H1 (cell line): ENCODE data around the gene PRDX2. TPM values are rescaled to one million over a fixed set of nuclear protein-coding genes. Genes with fewer than 3 reads are reported as not detected.
"Not testable (repeated sequence)": the region's sequence is repeated elsewhere in the genome, so short reads cannot be mapped to it uniquely, and the experiment has no call there.

Source experiments
- CTCF ChIA-PET: fragments of 300-600 bp; sonication (Branson Sonifier 250); formaldehyde crosslinking; loops from one replicate; lab custom pipeline; 2021; ENCODE audit not compliant: partially characterized antibody; lab: Charles Lee
- POLR2A ChIA-PET: fragments of 300-600 bp; sonication (Branson Sonifier 250); formaldehyde crosslinking; loops from one replicate; lab custom pipeline; 2021; ENCODE audit warnings: inconsistent platforms; ENCODE audit not compliant: partially characterized antibody; lab: Charles Lee
- DNase-seq, 2 experiments: peaks; one replicate each; pipeline versions ENCODE4 v3.0.0 to v3.0.0-alpha.2; 2010 to 2022; ENCODE audit warnings: low spot score in 2 of 2, low read depth in 1 of 2, mixed read lengths in 1 of 2
- FAIRE-seq: peaks from 2 replicates; lab custom pipeline; 2011; peaks lifted over from hg19 to GRCh38; lab: Jason Lieb, UNC
- H2AFZ ChIP-seq: 2 replicates; pipeline ENCODE4 v1.8.1; 2012; ENCODE audit warnings: low read length, inconsistent platforms
- H2AK5ac ChIP-seq: 2 replicates; pipeline ENCODE4 v1.6.1; 2013; ENCODE audit warnings: low read depth, low read length
- H2BK120ac ChIP-seq: replicated peaks from 2 replicates; pipeline ENCODE3; 2013; ENCODE audit warnings: low read depth, low read length, inconsistent platforms
- H2BK12ac ChIP-seq: 2 replicates; pipeline ENCODE4 v1.6.1; 2013; ENCODE audit warnings: low read depth, low read length
- H2BK15ac ChIP-seq: 2 replicates; pipeline ENCODE4 v1.6.1; 2013; ENCODE audit warnings: low read length
- H2BK20ac ChIP-seq: 2 replicates; pipeline ENCODE4 v1.6.1; 2013; ENCODE audit warnings: low read length
- H2BK5ac ChIP-seq: 2 replicates; pipeline ENCODE4 v1.6.1; 2013; ENCODE audit warnings: low read depth, low read length
- H3K14ac ChIP-seq: 2 replicates; pipeline ENCODE4 v1.6.1; 2013; ENCODE audit warnings: inconsistent platforms; ENCODE audit not compliant: insufficient read length
- H3K18ac ChIP-seq: 2 replicates; pipeline ENCODE4 v1.6.1; 2013; ENCODE audit warnings: low read length; ENCODE audit errors: extremely low read depth
- H3K23ac ChIP-seq: 2 replicates; pipeline ENCODE4 v1.6.1; 2013; ENCODE audit warnings: inconsistent platforms; ENCODE audit not compliant: insufficient read length
- H3K23me2 ChIP-seq: 2 replicates; pipeline ENCODE4 v1.6.1; 2013; ENCODE audit warnings: low read depth, low read length
- H3K27ac ChIP-seq: 2 replicates; pipeline ENCODE4 v1.6.1; 2011; ENCODE audit warnings: low read depth, low read length, inconsistent platforms
- H3K27me3 ChIP-seq, 4 experiments: replicated peaks in 1 of 4; 1 replicate in 1 of 4; 2 replicates in 3 of 4; pipeline versions ENCODE4 v1.6.1 to v1.8.1; 2011 to 2013; ENCODE audit warnings: low read length in 3 of 4, mild to moderate bottlenecking in 3 of 4, inconsistent platforms in 2 of 4, mixed read lengths in 2 of 4, moderate library complexity in 1 of 4; ENCODE audit not compliant: control insufficient read depth in 3 of 4, insufficient read depth in 3 of 4; ENCODE audit errors: extremely low read depth in 1 of 4
- H3K36me3 ChIP-seq, 4 experiments: 2 replicates each; pipeline versions ENCODE4 v1.6.1 to v1.8.1; 2011 to 2013; ENCODE audit warnings: mild to moderate bottlenecking in 4 of 4, low read length in 3 of 4, moderate library complexity in 2 of 4, control low read depth in 1 of 4, inconsistent platforms in 1 of 4; ENCODE audit not compliant: insufficient read depth in 4 of 4, control insufficient read depth in 2 of 4
- H3K4ac ChIP-seq: replicated peaks from 2 replicates; pipeline ENCODE3; 2013; ENCODE audit warnings: low read length, low read depth, mixed read lengths, inconsistent platforms; ENCODE audit not compliant: insufficient read length
- H3K4me1 ChIP-seq, 4 experiments: replicated peaks in 1 of 4; 1 replicate in 1 of 4; 2 replicates in 3 of 4; pipeline versions ENCODE4 v1.6.1 to v1.8.1; 2011 to 2013; ENCODE audit warnings: low read length in 3 of 4, inconsistent platforms in 2 of 4, mixed read lengths in 1 of 4; ENCODE audit not compliant: insufficient read depth in 4 of 4, control insufficient read depth in 3 of 4
- H3K4me2 ChIP-seq, 2 experiments: 2 replicates each; pipeline versions ENCODE4 v1.6.1 to v1.8.1; 2011 to 2013; ENCODE audit warnings: low read depth in 2 of 2, low read length in 2 of 2, control low read depth in 1 of 2, inconsistent platforms in 1 of 2, mild to moderate bottlenecking in 1 of 2; ENCODE audit not compliant: insufficient read depth in 1 of 2
- H3K4me3 ChIP-seq, 4 experiments: fragments of 200-600, 300-600 bp in 1 of 4; sonication (generic), shearing (Covaris generic), sonication (Bioruptor Twin) in 1 of 4; 2 replicates each; pipeline versions ENCODE4 v1.5.1 to v1.8.1; 2011 to 2016; ENCODE audit warnings: low read length in 4 of 4, low read depth in 3 of 4, control low read depth in 2 of 4, inconsistent platforms in 2 of 4, mild to moderate bottlenecking in 2 of 4, mixed read lengths in 1 of 4, moderate library complexity in 1 of 4; ENCODE audit not compliant: insufficient read depth in 2 of 4; ENCODE audit errors: extremely low read depth in 1 of 4
- H3K56ac ChIP-seq: replicated peaks from 2 replicates; pipeline ENCODE3; 2013; ENCODE audit warnings: low read depth, mild to moderate bottlenecking, mixed read lengths, low read length, inconsistent platforms; ENCODE audit not compliant: insufficient read length
- H3K79me1 ChIP-seq: 2 replicates; pipeline ENCODE4 v1.6.1; 2013; ENCODE audit warnings: low read depth, low read length, control low read depth
- H3K79me2 ChIP-seq, 2 experiments: 2 replicates each; pipeline versions ENCODE4 v1.6.1 to v1.8.1; 2012 to 2013; ENCODE audit warnings: low read length in 2 of 2, mild to moderate bottlenecking in 2 of 2, inconsistent platforms in 1 of 2; ENCODE audit not compliant: insufficient read depth in 2 of 2, control insufficient read depth in 1 of 2
- H3K9ac ChIP-seq, 4 experiments: replicated peaks in 1 of 4; 1 replicate in 1 of 4; 2 replicates in 3 of 4; pipeline versions ENCODE4 v1.6.1 to v1.8.1; 2011 to 2013; ENCODE audit warnings: low read depth in 3 of 4, low read length in 3 of 4, control low read depth in 2 of 4, mild to moderate bottlenecking in 2 of 4, moderate library complexity in 2 of 4, inconsistent platforms in 1 of 4; ENCODE audit errors: extremely low read depth in 1 of 4
- H3K9me3 ChIP-seq, 2 experiments: 2 replicates each; pipeline versions ENCODE4 v1.6.1 to v1.8.1; 2012 to 2013; ENCODE audit warnings: mild to moderate bottlenecking in 2 of 2, moderate library complexity in 2 of 2, control low read depth in 1 of 2, inconsistent platforms in 1 of 2, low read depth in 1 of 2, low read length in 1 of 2, mixed read lengths in 1 of 2; ENCODE audit not compliant: insufficient read depth in 2 of 2
- H4K20me1 ChIP-seq, 2 experiments: replicated peaks in 1 of 2; 2 replicates each; pipeline versions ENCODE3 to v1.8.1; 2011 to 2013; ENCODE audit warnings: inconsistent platforms in 2 of 2, low read length in 2 of 2, mild to moderate bottlenecking in 1 of 2; ENCODE audit not compliant: insufficient read depth in 2 of 2, control insufficient read depth in 1 of 2
- H4K5ac ChIP-seq: 2 replicates; pipeline ENCODE4 v1.6.1; 2013; ENCODE audit warnings: low read length, low read depth, mixed read lengths, inconsistent platforms; ENCODE audit not compliant: insufficient read length
- H4K8ac ChIP-seq: 2 replicates; pipeline ENCODE4 v1.8.0; 2013; ENCODE audit warnings: mild to moderate bottlenecking, moderate library complexity, low read length, inconsistent platforms; ENCODE audit not compliant: insufficient read depth; ENCODE audit errors: extremely low read depth
- H4K91ac ChIP-seq: replicated peaks from 2 replicates; pipeline ENCODE3; 2013; ENCODE audit warnings: low read length, mixed read lengths, inconsistent platforms; ENCODE audit not compliant: insufficient read length
- WGBS, 2 experiments: shearing (Covaris generic) in 1 of 2; methylation state at CpG; one replicate each; pipeline versions ENCODE4 v1.1.6 to v1.1.7; 2013 to 2015; ENCODE audit warnings: low lambda C conversion rate in 2 of 2, mixed read lengths in 2 of 2, inconsistent platforms in 1 of 2, low coverage in 1 of 2, missing lambda C conversion rate in 1 of 2; ENCODE audit not compliant: insufficient replicate concordance in 2 of 2, insufficient coverage in 1 of 2, insufficient read length in 1 of 2; ENCODE audit errors: extremely low coverage in 1 of 2, missing lambda C conversion rate in 1 of 2; 5-methylcytosine and 5-hydroxymethylcytosine counted together
- polyA plus RNA-seq, 7 experiments: library from polyadenylated mRNA; depleted of rRNA in 3 of 7; stranded (reverse) in 5 of 7; unstranded in 2 of 7; fragments of >200 nt in 5 of 7; fragments of 200-250 nt in 2 of 7; gene quantifications; 1 replicate in 5 of 7; 2 replicates in 1 of 7; 4 replicates in 1 of 7; pipeline versions ENCODE4 v1.2.1 to v1.2.3, GENCODE V29; 2011 to 2013; ENCODE audit warnings: missing spikeins in 2 of 7, mixed read lengths in 2 of 7
- total RNA-seq: library from RNA; stranded (reverse); fragmentation: NEBNext Ultra II Directional; extraction: Animal tissue kit (Norgen Biotek cat#: 25700); gene quantifications from 2 replicates; pipeline ENCODE4 v1.2.1, GENCODE V29; 2021

The PRDX2 gene
- total and polyA plus RNA-seq, 2 of the 8 experiments (the other 6 are each of a cell fraction or from before 2014, with no cell fraction given) = 380 to 748 TPM

DNA sequence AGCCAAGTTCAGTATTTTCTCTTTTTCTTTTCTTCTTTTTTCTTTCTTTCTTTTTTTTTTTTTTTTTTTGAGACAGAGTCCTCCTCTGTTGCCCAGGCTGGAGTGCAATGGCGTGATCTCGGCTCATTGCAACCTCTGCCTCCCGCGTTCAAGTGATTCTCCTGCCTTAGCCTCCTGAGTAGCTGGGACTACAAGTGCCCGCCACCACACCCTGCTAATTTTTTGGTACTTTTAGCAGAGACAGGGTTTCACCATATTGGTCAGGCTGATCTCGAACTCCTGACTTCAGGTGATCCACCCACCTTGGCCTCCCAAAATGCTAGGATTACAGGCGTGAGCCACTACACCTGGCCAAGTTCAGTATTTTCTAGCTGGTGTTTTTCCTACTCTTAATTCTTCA is 4.0 kb downstream of the PRDX2 start:
- CTCF ChIA-PET = interaction anchor here (0.7 to 17.9 kb wide), 6 partner anchors 18 to 243 kb away, joined by 3 to 288 read pairs (median 34); no protein-coding TSS in a partner anchor
- Histone ChIP-seq H3K23me2 (peaks cover 22% of the 10 kb centered on the region), H3K36me3 (peaks cover 8 to 19% (median 14%) of the 10 kb centered on the region in 4 experiments; a peak in 7 of 8 replicates), H3K4me1 (peaks cover 5 to 25% (median 15%) of the 10 kb centered on the region in 4 experiments), H3K79me2 (peaks cover 0 to 12% of the 10 kb centered on the region in 2 experiments; a peak in 2 of 4 replicates)
- not testable (repeated sequence) for H3K4me3 ChIP-seq, H3K56ac ChIP-seq, H4K20me1 ChIP-seq, H2BK5ac ChIP-seq, H4K91ac ChIP-seq, H3K23ac ChIP-seq, H3K79me1 ChIP-seq, H3K18ac ChIP-seq, DNase-seq, H3K4me2 ChIP-seq, H4K8ac ChIP-seq, FAIRE-seq, H3K27me3 ChIP-seq, H2AFZ ChIP-seq, H2BK12ac ChIP-seq, H3K14ac ChIP-seq, H2AK5ac ChIP-seq, H3K27ac ChIP-seq, H4K5ac ChIP-seq, H2BK120ac ChIP-seq, H2BK20ac ChIP-seq, H3K4ac ChIP-seq, H3K9ac ChIP-seq, H3K9me3 ChIP-seq, H2BK15ac ChIP-seq
- 94% methylated on average over 3 of the region's 7 CpGs; no CpG with 5 or more reads in 1 of the 2 experiments for WGBS, 2 experiments
- POLR2A ChIA-PET = interaction anchor here (0.6 to 15.2 kb wide), 9 partner anchors 16 to 1991 kb away, joined by 3 to 317 read pairs (median 3); partner anchors contain the start of gene HOOK2
